Panc1 (cell line): ENCODE measurements around the gene IFT122.

Experiments
- POLR2AphosphoS5 ChIP-seq: IDR thresholded peaks from 2 replicates; pipeline ENCODE4 v1.6.1; 2012; ENCODE audit warnings: mild to moderate bottlenecking, low read depth, low read length, moderate library complexity
- SIN3A ChIP-seq: IDR thresholded peaks from 2 replicates; pipeline ENCODE4 v1.6.1; 2012; ENCODE audit warnings: low read depth, mild to moderate bottlenecking, low read length, moderate library complexity, borderline replicate concordance; ENCODE audit not compliant: insufficient read depth
- TF ChIP-seq, protein P1 (sequence below): fragments of 450-650 bp; IDR thresholded peaks from 2 replicates; pipeline ENCODE4 v1.5.1; 2017; ENCODE audit warnings: mild to moderate bottlenecking
- TF ChIP-seq, protein P2 (sequence below), 2 experiments: IDR thresholded peaks; 2 replicates each; pipeline ENCODE4 v1.6.1; 2011 to 2012; ENCODE audit warnings: low read depth in 2 of 2, control low read depth in 1 of 2, low read length in 1 of 2, mild to moderate bottlenecking in 1 of 2, moderate library complexity in 1 of 2; ENCODE audit not compliant: insufficient read depth in 1 of 2

DNA sequence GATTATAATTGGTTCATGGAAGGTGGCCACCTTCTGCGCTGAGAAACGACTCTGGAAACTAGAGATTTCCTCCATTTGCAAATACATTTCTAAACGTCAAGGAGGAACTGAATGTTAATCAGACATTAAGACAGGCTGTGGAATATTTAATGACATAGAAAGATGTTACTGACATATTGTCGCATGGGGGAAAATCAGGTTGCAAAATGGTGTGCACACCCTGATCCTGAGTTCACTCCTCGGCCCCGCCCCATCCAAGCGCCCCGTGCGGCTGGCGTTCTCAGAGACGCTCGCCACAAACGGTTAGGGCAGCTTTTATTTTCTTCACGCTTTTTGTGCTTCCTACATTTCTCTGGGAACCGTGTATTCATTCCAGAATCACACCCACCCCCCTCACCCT, 113.7 kb downstream of the IFT122 start:
- TF ChIP-seq, protein P1, sequence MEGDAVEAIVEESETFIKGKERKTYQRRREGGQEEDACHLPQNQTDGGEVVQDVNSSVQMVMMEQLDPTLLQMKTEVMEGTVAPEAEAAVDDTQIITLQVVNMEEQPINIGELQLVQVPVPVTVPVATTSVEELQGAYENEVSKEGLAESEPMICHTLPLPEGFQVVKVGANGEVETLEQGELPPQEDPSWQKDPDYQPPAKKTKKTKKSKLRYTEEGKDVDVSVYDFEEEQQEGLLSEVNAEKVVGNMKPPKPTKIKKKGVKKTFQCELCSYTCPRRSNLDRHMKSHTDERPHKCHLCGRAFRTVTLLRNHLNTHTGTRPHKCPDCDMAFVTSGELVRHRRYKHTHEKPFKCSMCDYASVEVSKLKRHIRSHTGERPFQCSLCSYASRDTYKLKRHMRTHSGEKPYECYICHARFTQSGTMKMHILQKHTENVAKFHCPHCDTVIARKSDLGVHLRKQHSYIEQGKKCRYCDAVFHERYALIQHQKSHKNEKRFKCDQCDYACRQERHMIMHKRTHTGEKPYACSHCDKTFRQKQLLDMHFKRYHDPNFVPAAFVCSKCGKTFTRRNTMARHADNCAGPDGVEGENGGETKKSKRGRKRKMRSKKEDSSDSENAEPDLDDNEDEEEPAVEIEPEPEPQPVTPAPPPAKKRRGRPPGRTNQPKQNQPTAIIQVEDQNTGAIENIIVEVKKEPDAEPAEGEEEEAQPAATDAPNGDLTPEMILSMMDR, result no peak
- TF ChIP-seq, protein P2, sequence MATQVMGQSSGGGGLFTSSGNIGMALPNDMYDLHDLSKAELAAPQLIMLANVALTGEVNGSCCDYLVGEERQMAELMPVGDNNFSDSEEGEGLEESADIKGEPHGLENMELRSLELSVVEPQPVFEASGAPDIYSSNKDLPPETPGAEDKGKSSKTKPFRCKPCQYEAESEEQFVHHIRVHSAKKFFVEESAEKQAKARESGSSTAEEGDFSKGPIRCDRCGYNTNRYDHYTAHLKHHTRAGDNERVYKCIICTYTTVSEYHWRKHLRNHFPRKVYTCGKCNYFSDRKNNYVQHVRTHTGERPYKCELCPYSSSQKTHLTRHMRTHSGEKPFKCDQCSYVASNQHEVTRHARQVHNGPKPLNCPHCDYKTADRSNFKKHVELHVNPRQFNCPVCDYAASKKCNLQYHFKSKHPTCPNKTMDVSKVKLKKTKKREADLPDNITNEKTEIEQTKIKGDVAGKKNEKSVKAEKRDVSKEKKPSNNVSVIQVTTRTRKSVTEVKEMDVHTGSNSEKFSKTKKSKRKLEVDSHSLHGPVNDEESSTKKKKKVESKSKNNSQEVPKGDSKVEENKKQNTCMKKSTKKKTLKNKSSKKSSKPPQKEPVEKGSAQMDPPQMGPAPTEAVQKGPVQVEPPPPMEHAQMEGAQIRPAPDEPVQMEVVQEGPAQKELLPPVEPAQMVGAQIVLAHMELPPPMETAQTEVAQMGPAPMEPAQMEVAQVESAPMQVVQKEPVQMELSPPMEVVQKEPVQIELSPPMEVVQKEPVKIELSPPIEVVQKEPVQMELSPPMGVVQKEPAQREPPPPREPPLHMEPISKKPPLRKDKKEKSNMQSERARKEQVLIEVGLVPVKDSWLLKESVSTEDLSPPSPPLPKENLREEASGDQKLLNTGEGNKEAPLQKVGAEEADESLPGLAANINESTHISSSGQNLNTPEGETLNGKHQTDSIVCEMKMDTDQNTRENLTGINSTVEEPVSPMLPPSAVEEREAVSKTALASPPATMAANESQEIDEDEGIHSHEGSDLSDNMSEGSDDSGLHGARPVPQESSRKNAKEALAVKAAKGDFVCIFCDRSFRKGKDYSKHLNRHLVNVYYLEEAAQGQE (IDR thresholded peaks at IDR 0.05; ENCODE audit: insufficient read depth in 1 of 2, low read depth in 2 of 2, low read length in 1 of 2), result no peak
- no peak for TF ChIP-seq POLR2AphosphoS5
- TF ChIP-seq SIN3A, result no peak
